Mucosa of gallbladder (tissue), 1 donor: ENCODE measurements around the gene MIGA1. TPM values are rescaled to one million over a fixed set of nuclear protein-coding genes. Genes with fewer than 3 reads are reported as not detected.
"Not testable (repeated sequence)": the region's sequence is repeated elsewhere in the genome, so short reads cannot be mapped to it uniquely, and the experiment has no call there.

ENCODE experiments used
- DNase-seq: peaks from one replicate; pipeline ENCODE4 v3.0.0-alpha.2; 2020; ENCODE audit warnings: low spot score
- total RNA-seq: library from RNA; stranded (reverse); gene quantifications from one replicate; pipeline ENCODE4 v1.2.1, GENCODE V29; 2021
- donor health status: DM: no; HTN: no; CAD: no.

The MIGA1 gene
- total RNA-seq, 1 donor from 2014 or later = 22.4 TPM

DNA sequence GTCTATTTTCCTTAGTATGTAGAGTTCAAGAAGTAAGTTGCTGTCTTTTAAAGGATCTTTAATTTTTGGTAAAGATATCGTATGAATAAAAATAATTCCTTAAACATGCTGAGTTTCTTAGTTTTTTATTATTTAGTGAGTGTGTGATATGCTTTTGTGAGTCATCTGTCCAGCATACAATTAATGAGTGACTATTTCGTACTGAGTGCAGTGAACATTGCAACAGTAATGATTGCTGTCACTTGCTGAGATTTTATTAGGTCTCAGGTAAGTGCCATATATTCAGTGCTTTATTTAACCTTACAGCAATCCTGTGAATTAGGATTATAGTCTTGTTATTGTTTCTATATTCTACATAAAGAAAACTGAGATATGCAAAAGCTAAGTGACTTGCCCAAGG, 22.6 kb downstream of the MIGA1 start:
- no peak for DNase-seq

DNA sequence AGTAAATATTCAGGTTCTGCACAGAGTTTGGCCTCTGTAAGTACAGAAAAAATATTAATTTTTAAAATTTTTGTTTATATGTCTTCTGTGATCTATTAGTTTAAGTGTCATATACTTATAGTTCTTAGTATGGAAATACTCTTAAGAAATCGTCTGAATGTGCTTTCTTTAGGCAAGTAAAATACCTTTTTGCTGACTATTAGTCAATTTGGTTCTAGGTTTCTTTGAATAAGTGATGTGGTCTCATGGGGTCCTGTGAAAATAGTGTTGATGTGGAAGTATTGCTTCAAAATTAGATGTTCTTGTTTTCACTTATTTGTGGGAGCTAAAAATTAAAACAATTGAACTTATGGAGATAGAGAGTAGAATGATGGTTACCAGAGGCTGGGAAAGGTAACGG, 23.9 kb downstream of the MIGA1 start:
- DNase-seq = no peak

- DNase-seq = not testable (repeated sequence)
These were observed 30.5 kb downstream of the MIGA1 start for GRCh38 chr1:77809787-77810462.

DNA sequence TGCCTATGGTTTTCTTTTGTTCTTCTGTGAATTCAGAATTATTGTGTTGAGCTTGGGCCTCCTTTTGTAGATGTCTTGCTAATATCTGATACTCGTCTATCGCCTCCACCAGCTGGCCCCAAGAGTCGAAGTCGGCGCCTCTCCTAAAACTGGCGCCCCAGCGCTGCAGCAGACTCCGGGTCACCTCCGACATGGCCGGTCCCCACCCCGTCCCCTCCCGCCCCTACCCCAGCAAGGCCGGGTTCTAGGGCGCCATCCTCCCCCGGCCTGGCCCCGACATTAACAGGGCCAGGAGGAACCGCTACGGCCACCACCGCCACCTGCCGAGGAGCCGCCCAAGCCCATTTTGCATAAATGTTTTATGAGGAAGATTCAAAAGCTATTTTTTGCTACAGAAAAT, 32.1 kb downstream of the MIGA1 start:
- DNase-seq = not testable (repeated sequence)

DNA sequence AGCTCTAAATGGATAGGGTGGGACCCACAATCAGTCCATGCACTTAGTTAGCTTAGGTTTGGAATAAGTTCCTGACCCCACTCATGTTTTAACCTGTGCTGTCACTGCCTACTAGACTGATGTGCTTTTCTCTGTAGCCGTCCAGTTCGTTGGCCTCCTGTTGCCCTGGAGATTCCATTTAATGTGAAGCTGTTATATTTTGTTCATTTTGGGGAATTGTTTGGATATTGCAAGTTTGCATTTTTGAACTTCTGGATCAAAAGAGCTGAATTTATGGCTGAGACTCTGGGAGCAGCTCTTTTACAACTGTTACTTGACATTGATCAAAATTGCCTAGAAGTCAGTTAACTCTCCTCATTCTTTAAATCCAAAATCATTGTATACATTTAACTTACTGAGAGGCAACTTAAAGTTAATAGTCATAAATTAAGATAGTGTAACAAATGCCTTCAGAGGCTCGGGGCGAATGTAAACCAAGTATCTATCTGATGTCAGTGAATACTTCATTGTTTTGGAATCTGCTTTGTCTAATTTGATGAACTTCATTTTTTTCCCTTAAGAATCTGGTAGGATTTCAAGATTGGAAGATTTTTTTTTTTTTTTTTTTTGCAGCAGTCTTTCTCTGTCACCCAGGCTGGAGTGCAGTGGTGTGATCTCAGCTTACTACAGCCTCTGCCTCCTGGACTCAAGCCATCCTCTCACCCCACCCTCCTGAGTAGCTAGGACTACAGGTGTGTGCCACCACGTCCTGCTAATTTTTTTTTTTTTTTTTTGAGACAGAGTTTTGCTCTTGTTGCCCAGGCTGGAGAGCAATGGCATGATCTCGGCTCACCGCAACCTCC, 38.1 kb downstream of the MIGA1 start:
- no peak for DNase-seq

DNA sequence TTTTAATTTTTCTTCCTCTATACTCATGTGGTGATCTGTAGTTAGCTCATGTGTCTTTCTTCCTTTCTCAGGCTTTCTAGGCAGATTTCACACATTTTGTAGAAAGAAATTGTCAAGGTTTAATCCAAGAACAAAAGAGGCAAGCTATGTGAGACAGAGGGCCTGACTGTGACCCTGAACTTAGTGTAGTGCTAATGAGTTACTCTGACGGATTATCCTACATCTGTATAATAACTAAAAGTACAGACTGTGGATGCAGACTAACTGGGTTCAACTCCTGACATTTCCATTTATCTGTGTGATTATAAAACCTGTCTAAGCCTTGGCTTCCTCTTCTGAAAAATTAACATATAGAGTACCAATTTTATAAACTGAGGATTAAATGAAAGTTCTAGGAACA, 40.7 kb downstream of the MIGA1 start:
- no peak for DNase-seq

GRCh38 chr1:77824079-77824478, 44.6 kb downstream of the MIGA1 start:
- no peak for DNase-seq

DNA sequence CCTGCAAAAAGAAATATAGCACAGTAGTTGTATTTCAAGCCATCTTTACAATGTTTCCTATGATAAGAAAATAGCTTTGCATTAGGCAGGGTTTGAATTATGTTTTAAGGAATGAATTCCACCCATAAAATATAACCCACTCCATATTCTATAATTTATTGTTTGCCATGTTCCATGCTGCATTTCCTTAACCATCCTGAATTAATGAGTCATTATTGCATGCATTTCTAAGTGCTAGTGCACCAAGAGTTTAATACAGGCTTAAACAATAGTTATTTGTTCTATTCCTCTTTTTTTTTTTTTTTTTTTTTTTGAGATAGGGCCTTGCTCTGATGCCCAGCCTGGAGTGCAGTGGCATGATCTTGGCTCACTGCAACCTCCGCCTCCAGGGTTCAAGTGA, 45.2 kb downstream of the MIGA1 start:
- DNase-seq = no peak

GRCh38 chr1:77825131-77825709, 45.8 kb downstream of the MIGA1 start:
- peak; percentile 18 for DNase-seq

- DNase-seq = not testable (repeated sequence)
These were observed 47.4 kb downstream of the MIGA1 start for GRCh38 chr1:77826851-77827250.

GRCh38 chr1:77828098-77828497, 48.6 kb downstream of the MIGA1 start:
- DNase-seq = no peak

GRCh38 chr1:77829851-77830250, 50.4 kb downstream of the MIGA1 start:
- no peak for DNase-seq

GRCh38 chr1:77830946-77831345, 51.5 kb downstream of the MIGA1 start:
- DNase-seq = no peak

GRCh38 chr1:77831566-77831965, 52.1 kb downstream of the MIGA1 start:
- no peak for DNase-seq

DNA sequence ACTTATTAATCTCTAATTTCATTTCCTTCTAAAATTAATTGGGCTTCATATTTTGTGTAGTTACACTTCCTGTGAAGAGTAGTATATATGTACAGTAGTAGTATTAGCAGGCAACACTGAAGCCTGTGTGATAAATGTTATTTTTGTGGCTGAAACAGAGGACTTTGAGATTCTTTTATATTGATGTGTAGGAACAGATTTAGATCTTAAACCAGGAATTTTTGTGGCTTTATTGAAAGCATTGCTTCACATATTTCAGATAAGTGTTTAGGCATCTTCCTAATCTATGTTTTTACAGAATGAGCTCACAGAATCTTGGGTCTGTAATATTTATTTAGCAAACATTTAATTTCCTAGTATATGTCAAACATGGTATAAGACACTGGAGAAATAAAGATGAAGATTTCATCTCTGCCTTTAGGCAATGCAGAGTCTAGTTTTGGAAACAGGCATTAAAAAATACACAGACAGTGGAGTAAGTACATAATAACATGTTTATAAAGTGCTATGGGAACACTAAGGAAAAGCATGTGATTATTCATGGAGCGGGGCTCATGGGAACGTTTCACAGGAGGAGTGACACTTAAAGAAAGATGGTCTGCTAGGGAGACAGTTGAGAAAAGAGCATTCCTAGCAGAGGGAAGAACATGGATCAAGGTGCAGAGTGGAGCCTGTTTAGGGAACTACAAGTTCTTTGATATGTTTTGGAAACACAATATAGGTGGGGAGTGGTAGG, 52.7 kb downstream of the MIGA1 start:
- no peak for DNase-seq

GRCh38 chr1:77832901-77833300, 53.5 kb downstream of the MIGA1 start:
- DNase-seq = no peak

DNA sequence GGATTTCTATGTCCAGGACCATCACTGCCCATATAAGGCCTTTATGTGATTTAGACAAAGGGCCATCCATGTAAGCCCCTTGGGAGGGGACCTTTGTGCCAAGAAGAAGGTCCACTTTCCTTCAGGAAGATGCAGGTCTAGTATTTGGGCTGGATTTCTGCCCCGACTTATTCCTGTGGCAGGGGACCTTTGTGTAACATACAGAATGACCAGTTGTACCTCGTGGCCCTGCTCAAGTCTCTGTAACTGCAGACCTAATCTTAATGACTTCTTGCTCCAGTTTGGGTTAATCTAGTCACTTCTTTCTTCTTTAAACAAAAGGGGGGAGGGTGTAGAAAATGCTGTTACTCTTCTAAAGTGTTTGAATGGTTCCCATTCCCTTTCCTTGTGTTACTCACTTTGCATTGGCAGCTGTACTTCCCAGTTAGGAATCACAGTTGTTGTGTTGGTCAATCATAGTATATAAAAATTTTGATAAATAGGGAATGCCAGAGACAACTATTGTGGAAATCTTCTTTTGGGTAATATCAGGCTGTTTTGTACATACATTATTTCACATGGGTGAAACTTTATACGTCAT, 54.2 kb downstream of the MIGA1 start:
- DNase-seq = no peak

GRCh38 chr1:77834771-77835334, 55.4 kb downstream of the MIGA1 start:
- peak; percentile 58 for DNase-seq

DNA sequence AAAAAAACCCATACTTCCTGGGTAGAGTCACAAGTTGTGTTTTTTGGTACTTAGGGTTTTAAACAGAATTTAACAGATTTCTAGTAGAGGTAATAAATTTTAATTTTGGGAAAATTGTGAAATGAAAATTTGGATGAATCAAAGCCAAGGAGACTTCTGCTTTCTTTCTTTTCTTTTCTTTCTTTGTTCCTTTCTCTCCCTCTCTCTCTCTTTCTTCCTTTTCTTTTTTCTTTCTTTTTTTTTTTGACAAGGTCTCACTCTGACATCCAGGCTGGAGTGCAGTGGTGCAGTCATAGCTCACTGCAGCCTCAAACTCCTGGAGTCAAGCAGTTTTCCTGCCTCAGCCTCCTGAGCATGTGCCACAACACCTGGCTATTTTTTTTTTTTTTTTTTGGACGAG, 62.1 kb downstream of the MIGA1 start:
- no peak for DNase-seq

- no peak for DNase-seq
These were observed 66.5 kb downstream of the MIGA1 start for GRCh38 chr1:77845951-77846350.

GRCh38 chr1:77846966-77847365, 67.5 kb downstream of the MIGA1 start:
- DNase-seq = no peak
